HCT116 (cell line): Measurements from ENCODE around the gene KRT15. TPM values are rescaled to one million over a fixed set of nuclear protein-coding genes. Genes with fewer than 3 reads are reported as not detected.

Experiments
- ATAC-seq: fragments of 200-7000 bp; cut with Tn5 transposase; 2 replicates; pipeline ENCODE4 v1.9.1; 2020; ENCODE audit warnings: mild to moderate bottlenecking, moderate library complexity
- BruUV-seq: library from RNA; stranded (reverse); fragments of 400-500 nt; replicated peaks from 2 replicates; lab custom pipeline; 2021; lab: Mats Ljungman, UMichigan
- CTCF ChIA-PET: fragments of 300-600 bp; sonication (Branson Sonifier 250); formaldehyde crosslinking; loops from one replicate; lab custom pipeline; 2021; ENCODE audit warnings: antibody characterized with exemption; lab: Charles Lee
- POLR2A ChIA-PET: fragments of 300-600, 350-600 bp; sonication (Branson Sonifier 250); formaldehyde crosslinking; loops from one replicate; lab custom pipeline; 2021; ENCODE audit warnings: antibody characterized with exemption; lab: Charles Lee
- RAD21 ChIA-PET, 2 experiments: fragments of 300-600 bp; sonication (Branson Sonifier 250); formaldehyde crosslinking; loops; one replicate each; lab custom pipeline; 2023; ENCODE audit warnings: low total read pairs in 2 of 2; ENCODE audit not compliant: uncharacterized antibody in 2 of 2, unreplicated experiment in 2 of 2, low non-redundant PET in 1 of 2; lab: Charles Lee
- DNase-seq: peaks from one replicate; pipeline ENCODE4 v3.0.0-alpha.2; 2010; ENCODE audit warnings: low read depth, low spot score
- H2AFZ ChIP-seq: fragments of 200-600 bp; shearing (Covaris generic), sonication (generic); 2 replicates; pipeline ENCODE4 v1.6.1; 2017; ENCODE audit warnings: low read depth, mixed run types, mixed read lengths, antibody characterized with exemption, low read length; ENCODE audit not compliant: poor library complexity, severe bottlenecking
- H3K27ac ChIP-seq: 2 replicates; pipeline ENCODE4 v1.5.1; 2012; ENCODE audit warnings: low read depth, low read length
- H3K27me3 ChIP-seq: fragments of 200-600 bp; sonication (generic); 2 replicates; pipeline ENCODE4 v1.6.1; 2016; ENCODE audit warnings: mixed run types, low read length, mixed read lengths; ENCODE audit not compliant: insufficient read depth
- H3K36me3 ChIP-seq, 2 experiments: fragments of 200-500 bp in 1 of 2; fragments of 200-600 bp in 1 of 2; sonication (Bioruptor generic) in 1 of 2; sonication (generic) in 1 of 2; 2 replicates each; pipeline versions ENCODE4 v1.5.1 to v1.6.1; 2014 to 2016; ENCODE audit warnings: low read length in 2 of 2, inconsistent platforms in 1 of 2, mixed read lengths in 1 of 2, mixed run types in 1 of 2; ENCODE audit not compliant: insufficient read depth in 2 of 2, control insufficient read depth in 1 of 2
- H3K4me1 ChIP-seq, 2 experiments: fragments of 200-600 bp in 1 of 2; sonication (generic) in 1 of 2; 2 replicates each; pipeline versions ENCODE4 v1.5.1 to v1.6.1; 2012 to 2017; ENCODE audit warnings: low read length in 2 of 2, inconsistent platforms in 1 of 2, mild to moderate bottlenecking in 1 of 2, mixed read lengths in 1 of 2, mixed run types in 1 of 2, moderate library complexity in 1 of 2; ENCODE audit not compliant: insufficient read depth in 2 of 2, control insufficient read depth in 1 of 2
- H3K4me2 ChIP-seq: fragments of 200-600 bp; sonication (generic); 2 replicates; pipeline ENCODE4 v1.6.1; 2017; ENCODE audit warnings: mixed run types, low read length, mixed read lengths
- H3K4me3 ChIP-seq, 2 experiments: fragments of 200-600 bp in 1 of 2; sonication (generic) in 1 of 2; replicated peaks in 1 of 2; 2 replicates each; pipeline ENCODE4 v1.5.1; 2011 to 2016; ENCODE audit warnings: low read length in 2 of 2, control low read depth in 1 of 2, low read depth in 1 of 2, mild to moderate bottlenecking in 1 of 2, mixed read lengths in 1 of 2, mixed run types in 1 of 2
- H3K79me2 ChIP-seq: fragments of 200-600 bp; sonication (generic); 2 replicates; pipeline ENCODE4 v1.6.1; 2017; ENCODE audit warnings: mild to moderate bottlenecking, mixed run types, low read length, moderate library complexity, mixed read lengths; ENCODE audit not compliant: insufficient read depth
- H3K9ac ChIP-seq: fragments of 200-600 bp; sonication (generic); 2 replicates; pipeline ENCODE4 v1.6.1; 2016; ENCODE audit warnings: low read length, mixed read lengths
- H3K9me2 ChIP-seq: fragments of 200-600 bp; sonication (generic), shearing (Covaris generic); 2 replicates; pipeline ENCODE4 v1.6.1; 2017; ENCODE audit warnings: mixed run types, mild to moderate bottlenecking, moderate library complexity; ENCODE audit not compliant: insufficient read depth
- H3K9me3 ChIP-seq, 2 experiments: fragments of 200-500 bp in 1 of 2; fragments of 200-600 bp in 1 of 2; sonication (Bioruptor generic) in 1 of 2; sonication (generic) in 1 of 2; 2 replicates each; pipeline ENCODE4 v1.6.1; 2014 to 2017; ENCODE audit warnings: low read length in 2 of 2, mixed read lengths in 2 of 2, inconsistent platforms in 1 of 2, low read depth in 1 of 2, mild to moderate bottlenecking in 1 of 2, mixed run types in 1 of 2, moderate library complexity in 1 of 2; ENCODE audit not compliant: control insufficient read depth in 1 of 2, insufficient read depth in 1 of 2
- H4K20me1 ChIP-seq: fragments of 200-600 bp; sonication (generic), shearing (Covaris generic); 2 replicates; pipeline ENCODE4 v1.6.1; 2017; ENCODE audit warnings: mixed run types, mild to moderate bottlenecking, moderate library complexity; ENCODE audit not compliant: insufficient read depth
- CBX3 ChIP-seq: IDR thresholded peaks from 2 replicates; pipeline ENCODE4 v1.6.1; 2012; ENCODE audit warnings: low read depth
- CEBPB ChIP-seq: IDR thresholded peaks from 2 replicates; pipeline ENCODE4 v1.6.1; 2012; ENCODE audit warnings: low read depth
- EGR1 ChIP-seq: IDR thresholded peaks from 2 replicates; pipeline ENCODE4 v1.6.1; 2012; ENCODE audit warnings: low read depth
- ELF1 ChIP-seq: IDR thresholded peaks from 2 replicates; pipeline ENCODE4 v1.6.1; 2012; ENCODE audit warnings: low read depth, borderline replicate concordance
- EZH2 ChIP-seq: fragments of 200-600 bp; sonication (generic); IDR thresholded peaks from 2 replicates; pipeline ENCODE4 v1.6.1; 2017; ENCODE audit warnings: antibody characterized with exemption, mixed run types
- EZH2phosphoT487 ChIP-seq: fragments of 200-600 bp; IDR thresholded peaks from 2 replicates; pipeline ENCODE4 v1.6.1; 2018; ENCODE audit warnings: antibody characterized with exemption, borderline replicate concordance
- POLR2AphosphoS5 ChIP-seq: IDR thresholded peaks from 2 replicates; pipeline ENCODE4 v1.6.1; 2011; ENCODE audit warnings: mild to moderate bottlenecking, low read depth, low read length, moderate library complexity
- RAD21 ChIP-seq: IDR thresholded peaks from 2 replicates; pipeline ENCODE4 v1.6.1; 2012; ENCODE audit warnings: low read depth, mild to moderate bottlenecking
- YY1 ChIP-seq: IDR thresholded peaks from 2 replicates; pipeline ENCODE4 v1.6.1; 2011; ENCODE audit warnings: low read length, low read depth, moderate library complexity, mild to moderate bottlenecking; ENCODE audit not compliant: insufficient replicate concordance; ENCODE audit errors: extremely low read depth
- ZFX ChIP-seq: fragments of 450-650 bp; IDR thresholded peaks from 2 replicates; pipeline ENCODE4 v1.6.1; 2017
- intact Hi-C: fragments of 100-400 bp; cut with micrococcal nuclease; formaldehyde crosslinking; loops from 2 replicates; pipeline ENCODE4 v1.10.0; 2022
- total RNA-seq: library from RNA; stranded (reverse); gene quantifications from one replicate; pipeline ENCODE4 v1.2.1, GENCODE V29; 2021; ENCODE audit not compliant: unreplicated experiment
- TF ChIP-seq, protein P1 (sequence below): IDR thresholded peaks from 2 replicates; pipeline ENCODE4 v1.6.1; 2012

Gene KRT15
- total RNA-seq, 1 experiment from 2014 or later, result 37.1 TPM

- intact Hi-C loops, result loop anchor here (2.0 kb wide), 1 partner anchor 619 kb away; no protein-coding TSS in a partner anchor
- Histone ChIP-seq H3K4me2 (peak overlapping the region; percentile 95), H3K4me1 (peaks cover 64 to 89% of the 10 kb centered on the region in 2 experiments), H3K9me3 (no peaks in the 10 kb centered on the region), H3K27me3 (no peaks in the 10 kb centered on the region), H3K36me3 (peaks cover 3 to 24% of the 10 kb centered on the region in 2 experiments; a peak in 3 of 4 replicates), H3K79me2 (peaks cover 43% of the 10 kb centered on the region), H4K20me1 (no peaks in the 10 kb centered on the region; the same call in 1 of the 2 replicates), H3K27ac (peak overlapping the region; percentile 99), H2AFZ (no peak overlapping the region), H3K4me3 (peak overlapping the region; percentile 95 to 96), H3K9ac (peak overlapping the region; percentile 99), H3K9me2 (no peaks in the 10 kb centered on the region)
- no peak for TF ChIP-seq CBX3
- TF ChIP-seq CEBPB, result no peak
- peak; percentile 51 for TF ChIP-seq YY1
- no peak for TF ChIP-seq EZH2phosphoT487
- no peak for TF ChIP-seq RAD21
- TF ChIP-seq ZFX, result no peak; the same call in 1 of the 2 replicates
- TF ChIP-seq, protein P1, sequence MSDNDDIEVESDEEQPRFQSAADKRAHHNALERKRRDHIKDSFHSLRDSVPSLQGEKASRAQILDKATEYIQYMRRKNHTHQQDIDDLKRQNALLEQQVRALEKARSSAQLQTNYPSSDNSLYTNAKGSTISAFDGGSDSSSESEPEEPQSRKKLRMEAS, result no peak
- TF ChIP-seq ELF1, result no peak
- peak; percentile 11 for TF ChIP-seq POLR2AphosphoS5
- no peak for TF ChIP-seq EGR1
- no peak for TF ChIP-seq EZH2
- ChIA-PET POLR2A (interaction anchor here (0.7 to 12.9 kb wide), 20 partner anchors 8 to 617 kb away, joined by 3 to 148 read pairs (median 6); partner anchors contain the start of genes EIF1 and KRT15), RAD21 (interaction anchor here (0.7 to 2.0 kb wide), 3 partner anchors 21 to 22 kb away, joined by 4 to 8 read pairs (median 8); no protein-coding TSS in a partner anchor), CTCF (interaction anchor here (0.8 to 4.2 kb wide), 5 partner anchors 13 to 136 kb away, joined by 3 to 45 read pairs (median 15); no protein-coding TSS in a partner anchor)
- peak; percentile 18 for ATAC-seq
- no peak for DNase-seq
- TSS peak; percentile 57 for BruUV-seq
Observed at GRCh38 chr17:41527063-41528023, 8.7 kb upstream of the KRT15 start.
